Colonic mucosa (tissue), 4 donors: ENCODE data around the gene PTPRM. TPM values are rescaled to one million over a fixed set of nuclear protein-coding genes. Genes with fewer than 3 reads are reported as not detected.

Experiments used
- DNase-seq: peaks from one replicate; pipeline ENCODE4 v3.0.0-alpha.2; 2020
- H3K27ac ChIP-seq: fragments of 200-600 bp; one replicate; pipeline ENCODE4 v1.8.0; 2021
- H3K27me3 ChIP-seq: fragments of 200-600 bp; one replicate; pipeline ENCODE4 v1.8.0; 2021
- H3K36me3 ChIP-seq: fragments of 200-600 bp; one replicate; pipeline ENCODE4 v1.8.0; 2021
- H3K4me1 ChIP-seq: fragments of 200-600 bp; one replicate; pipeline ENCODE4 v1.8.0; 2021; ENCODE audit warnings: mild to moderate bottlenecking
- H3K4me3 ChIP-seq: fragments of 200-600 bp; one replicate; pipeline ENCODE4 v1.8.0; 2021
- H3K9ac ChIP-seq, 2 donors: one replicate each; pipeline ENCODE4 v1.7.0; 2013; ENCODE audit warnings: control low read depth in 2 of 2, low read depth in 2 of 2, low read length in 2 of 2
- H3K9me3 ChIP-seq: fragments of 200-600 bp; one replicate; pipeline ENCODE4 v1.8.0; 2021
- intact Hi-C: fragments of 100-400 bp; cut with DNase I; formaldehyde crosslinking; loops from one replicate; pipeline ENCODE4 v1.14.1; 2022
- total RNA-seq, 2 donors: library from RNA; stranded (reverse); fragmentation: NEBNext Ultra II Directional in 1 of 2; extraction: Animal tissue kit (Norgen Biotek cat#: 25700) in 1 of 2; gene quantifications; one replicate each; pipeline ENCODE4 v1.2.1, GENCODE V29; 2021
- TF ChIP-seq, protein P1 (sequence below): fragments of 200-600 bp; IDR thresholded peaks from one replicate; pipeline ENCODE4 v1.8.0; 2022; ENCODE audit warnings: antibody characterized with exemption, mild to moderate bottlenecking
- donor health status: healthy.
- donor health status: DM: no; HTN: no; CAD: no.
- donor health status: DM: no; HTN: no; CAD: no.

PTPRM gene
- total RNA-seq, 2 donors from 2014 or later: 8.1 to 13.9 TPM

DNA sequence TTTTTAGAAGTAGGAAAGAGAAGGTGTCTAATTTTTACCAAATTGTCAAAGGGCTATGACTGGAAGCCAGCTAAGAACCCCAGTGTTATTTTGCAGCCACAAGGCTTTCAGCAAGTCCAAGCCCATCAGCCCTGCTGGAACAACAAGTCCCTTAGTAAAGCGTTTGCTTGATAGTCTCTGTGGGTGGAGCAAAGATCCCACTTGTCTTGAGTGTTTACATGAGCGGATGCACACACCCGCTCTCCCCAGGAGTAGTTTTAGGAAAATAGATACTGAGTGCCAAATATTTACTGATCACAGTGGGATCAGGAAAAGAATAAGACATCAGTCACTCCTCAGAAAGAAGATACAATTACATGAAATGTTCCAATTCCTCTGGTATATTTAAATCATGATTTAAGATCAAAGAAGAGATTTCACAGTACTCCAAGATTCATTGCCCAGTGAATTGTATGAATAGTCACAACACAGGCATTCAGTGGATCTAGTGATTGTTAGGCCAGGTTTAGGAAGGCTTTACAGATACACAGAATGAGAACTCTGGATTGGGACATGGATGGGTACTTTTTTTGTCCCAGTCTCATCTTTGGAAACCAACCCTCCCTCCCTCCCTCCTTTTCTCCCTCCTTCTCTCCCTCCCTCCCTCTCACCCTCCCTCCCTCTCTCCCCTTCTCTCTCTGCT lies 514.9 kb downstream of the PTPRM start:
- no peak overlapping the region for H3K4me3 ChIP-seq
- H3K27ac ChIP-seq: no peak overlapping the region
- no peak overlapping the region for H3K9ac ChIP-seq
- no peak for DNase-seq
- H3K36me3 ChIP-seq: no peaks in the 10 kb centered on the region
- TF ChIP-seq, protein P1, sequence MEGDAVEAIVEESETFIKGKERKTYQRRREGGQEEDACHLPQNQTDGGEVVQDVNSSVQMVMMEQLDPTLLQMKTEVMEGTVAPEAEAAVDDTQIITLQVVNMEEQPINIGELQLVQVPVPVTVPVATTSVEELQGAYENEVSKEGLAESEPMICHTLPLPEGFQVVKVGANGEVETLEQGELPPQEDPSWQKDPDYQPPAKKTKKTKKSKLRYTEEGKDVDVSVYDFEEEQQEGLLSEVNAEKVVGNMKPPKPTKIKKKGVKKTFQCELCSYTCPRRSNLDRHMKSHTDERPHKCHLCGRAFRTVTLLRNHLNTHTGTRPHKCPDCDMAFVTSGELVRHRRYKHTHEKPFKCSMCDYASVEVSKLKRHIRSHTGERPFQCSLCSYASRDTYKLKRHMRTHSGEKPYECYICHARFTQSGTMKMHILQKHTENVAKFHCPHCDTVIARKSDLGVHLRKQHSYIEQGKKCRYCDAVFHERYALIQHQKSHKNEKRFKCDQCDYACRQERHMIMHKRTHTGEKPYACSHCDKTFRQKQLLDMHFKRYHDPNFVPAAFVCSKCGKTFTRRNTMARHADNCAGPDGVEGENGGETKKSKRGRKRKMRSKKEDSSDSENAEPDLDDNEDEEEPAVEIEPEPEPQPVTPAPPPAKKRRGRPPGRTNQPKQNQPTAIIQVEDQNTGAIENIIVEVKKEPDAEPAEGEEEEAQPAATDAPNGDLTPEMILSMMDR: no peak
- H3K4me1 ChIP-seq: no peaks in the 10 kb centered on the region
- H3K9me3 ChIP-seq: no peaks in the 10 kb centered on the region
- intact Hi-C loops: no loop called here
- no peaks in the 10 kb centered on the region for H3K27me3 ChIP-seq

DNA sequence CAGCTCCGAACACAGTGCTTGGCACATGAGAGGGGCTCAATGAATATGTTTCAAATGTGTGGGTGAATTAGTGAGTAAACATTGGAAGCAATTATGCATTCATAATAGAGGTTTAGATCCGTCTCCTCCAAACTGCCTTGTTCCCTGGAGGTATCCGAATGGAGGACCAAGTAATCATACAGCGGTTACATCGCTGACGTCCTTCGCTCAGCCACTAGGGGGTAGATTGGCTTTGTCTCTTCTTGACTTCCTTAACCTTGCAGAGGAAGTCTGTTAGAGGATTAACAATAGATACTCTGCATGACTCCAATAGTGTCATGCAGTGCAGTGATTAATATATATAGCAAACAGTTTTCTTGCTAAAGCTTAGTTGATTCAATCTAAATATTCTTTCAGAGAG lies 517.0 kb downstream of the PTPRM start:
- Histone ChIP-seq H3K36me3 (no peaks in the 10 kb centered on the region), H3K4me1 (no peaks in the 10 kb centered on the region), H3K27ac (no peak overlapping the region), H3K27me3 (no peaks in the 10 kb centered on the region), H3K9me3 (no peaks in the 10 kb centered on the region), H3K4me3 (no peak overlapping the region), H3K9ac (no peak overlapping the region)
- intact Hi-C loops: no loop called here
- peak; percentile 29 for DNase-seq
- TF ChIP-seq, protein P1: no peak

DNA sequence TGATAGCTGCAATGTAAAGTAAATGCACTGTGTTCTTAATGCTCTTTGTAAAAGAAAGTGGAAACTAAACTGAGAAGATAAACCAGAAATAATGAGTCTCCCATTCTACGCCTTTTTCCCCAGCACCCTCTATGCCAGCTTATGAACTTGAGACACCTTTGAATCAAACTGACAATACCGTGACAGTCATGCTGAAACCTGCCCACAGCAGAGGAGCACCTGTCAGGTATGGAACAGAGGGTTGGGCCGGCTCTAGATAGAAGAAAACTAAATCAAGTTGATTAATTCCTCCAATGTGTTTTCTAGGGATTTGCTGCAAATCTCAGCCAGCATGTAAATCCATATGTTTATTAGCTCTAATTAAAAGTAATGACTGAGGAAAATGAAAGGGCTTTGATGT lies 521.5 kb downstream of the PTPRM start:
- no peak for DNase-seq
- Histone ChIP-seq H3K36me3 (no peaks in the 10 kb centered on the region), H3K27me3 (no peaks in the 10 kb centered on the region), H3K4me3 (no peak overlapping the region), H3K9me3 (no peaks in the 10 kb centered on the region), H3K27ac (no peak overlapping the region), H3K4me1 (no peaks in the 10 kb centered on the region), H3K9ac (no peak overlapping the region)
- TF ChIP-seq, protein P1: no peak
- intact Hi-C loops: no loop called here

DNA sequence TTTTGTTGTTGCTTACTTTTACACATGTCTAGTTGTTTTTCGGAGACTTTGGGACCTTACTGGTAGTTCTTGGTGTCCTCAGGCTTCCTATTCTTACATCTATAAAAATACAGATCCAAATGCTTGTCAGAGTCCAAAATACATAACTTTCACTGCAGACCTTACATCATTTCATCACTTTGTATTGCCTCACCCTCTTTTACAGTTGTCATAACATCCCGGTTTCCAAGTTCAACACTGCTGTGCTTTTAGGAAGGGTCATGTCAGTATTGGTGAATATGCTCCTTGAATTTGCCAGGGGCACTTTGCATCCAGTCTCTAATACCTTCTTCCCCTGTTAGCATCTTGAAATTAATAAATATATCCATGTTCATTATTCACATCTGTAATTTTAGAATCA lies 523.9 kb downstream of the PTPRM start:
- intact Hi-C loops: no loop called here
- Histone ChIP-seq H3K36me3 (no peaks in the 10 kb centered on the region), H3K9ac (no peak overlapping the region), H3K4me1 (no peaks in the 10 kb centered on the region), H3K27ac (no peak overlapping the region), H3K27me3 (no peaks in the 10 kb centered on the region), H3K4me3 (no peak overlapping the region), H3K9me3 (no peaks in the 10 kb centered on the region)
- TF ChIP-seq, protein P1: no peak
- no peak for DNase-seq

DNA sequence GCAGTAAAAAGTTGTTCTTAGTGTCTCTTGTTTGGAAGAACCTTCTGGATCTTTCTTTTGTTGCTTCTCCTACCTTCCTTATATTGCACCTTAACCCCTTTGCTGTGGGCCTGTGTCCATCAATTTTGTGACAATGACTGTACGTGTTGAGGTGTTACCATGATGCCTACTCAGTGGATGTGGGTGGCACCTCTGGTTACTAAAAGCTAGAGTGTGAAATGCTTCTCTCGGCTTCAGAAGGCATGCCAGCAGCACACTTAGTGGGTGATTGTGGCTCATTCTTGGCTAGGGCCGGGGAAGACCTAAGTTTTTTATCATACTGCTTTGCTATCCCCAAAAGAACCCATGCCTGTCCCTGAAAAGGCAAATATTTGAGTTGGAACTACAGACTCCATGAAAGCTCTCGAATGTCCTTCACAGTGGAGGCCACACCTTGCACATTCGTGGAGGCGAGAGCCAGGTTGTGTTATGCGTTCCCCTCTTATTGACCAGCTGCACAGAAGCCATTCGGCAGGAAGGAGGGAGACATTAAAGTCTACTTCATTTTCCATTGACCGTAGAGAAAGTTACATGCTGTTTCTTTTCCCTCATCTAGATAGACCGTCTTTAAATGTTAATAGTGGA lies 528.9 kb downstream of the PTPRM start:
- H3K27ac ChIP-seq: no peak overlapping the region
- no peak overlapping the region for H3K9ac ChIP-seq
- H3K9me3 ChIP-seq: no peaks in the 10 kb centered on the region
- TF ChIP-seq, protein P1: no peak
- intact Hi-C loops: no loop called here
- no peak overlapping the region for H3K4me3 ChIP-seq
- no peak for DNase-seq
- H3K4me1 ChIP-seq: no peaks in the 10 kb centered on the region
- H3K27me3 ChIP-seq: no peaks in the 10 kb centered on the region
- no peaks in the 10 kb centered on the region for H3K36me3 ChIP-seq
